Smooth muscle cell (in vitro differentiated cells): Measurements from ENCODE around the gene SYCP2. TPM values are rescaled to one million over a fixed set of nuclear protein-coding genes. Genes with fewer than 3 reads are reported as not detected.

Experiments
- DNase-seq: peaks from one replicate; lab custom pipeline; 2025; ENCODE audit not compliant: unreplicated experiment; lab: John Stamatoyannopoulos, UW
- H2AFZ ChIP-seq: fragments of 200-600 bp; sonication (generic); 2 replicates; pipeline ENCODE4 v1.6.0; 2016; ENCODE audit warnings: antibody characterized with exemption, low read depth, mild to moderate bottlenecking
- H3F3A ChIP-seq: fragments of 200-600 bp; sonication (generic); 2 replicates; pipeline ENCODE4 v1.6.0; 2017; ENCODE audit warnings: antibody characterized with exemption, low read depth
- H3K27ac ChIP-seq: fragments of 200-600 bp; sonication (generic); 2 replicates; pipeline ENCODE4 v1.5.1; 2016; ENCODE audit warnings: low read depth, mild to moderate bottlenecking
- H3K27me3 ChIP-seq: fragments of 200-600 bp; sonication (generic); 2 replicates; pipeline ENCODE4 v1.6.1; 2016; ENCODE audit warnings: low read depth, mild to moderate bottlenecking
- H3K36me3 ChIP-seq: fragments of 200-600 bp; sonication (generic); 2 replicates; pipeline ENCODE4 v1.5.1; 2016; ENCODE audit warnings: low read depth
- H3K4me1 ChIP-seq: fragments of 200-600 bp; sonication (generic); 2 replicates; pipeline ENCODE4 v1.5.1; 2016; ENCODE audit warnings: low read depth
- H3K4me2 ChIP-seq: fragments of 200-600 bp; sonication (generic); 2 replicates; pipeline ENCODE4 v1.6.0; 2016; ENCODE audit warnings: mild to moderate bottlenecking
- H3K4me3 ChIP-seq: fragments of 200-600 bp; sonication (generic); 2 replicates; pipeline ENCODE4 v1.5.1; 2016; ENCODE audit warnings: mild to moderate bottlenecking
- H3K79me2 ChIP-seq: fragments of 200-600 bp; sonication (generic); 2 replicates; pipeline ENCODE4 v1.6.0; 2016; ENCODE audit warnings: low read depth, mild to moderate bottlenecking
- H3K9ac ChIP-seq: fragments of 200-600 bp; sonication (generic); 2 replicates; pipeline ENCODE4 v1.6.0; 2016; ENCODE audit warnings: low read depth
- H3K9me3 ChIP-seq: fragments of 200-600 bp; sonication (generic); replicated peaks from 2 replicates; pipeline ENCODE4 v1.5.1; 2016; ENCODE audit warnings: low read depth
- H4K20me1 ChIP-seq: fragments of 200-600 bp; sonication (generic); 2 replicates; pipeline ENCODE4 v1.6.0; 2016; ENCODE audit warnings: low read depth
- CTCF ChIP-seq: fragments of 200-600 bp; sonication (generic); IDR thresholded peaks from 2 replicates; pipeline ENCODE4 v1.5.1; 2017; ENCODE audit warnings: borderline replicate concordance, mild to moderate bottlenecking, antibody characterized with exemption; ENCODE audit not compliant: insufficient read depth, poor library complexity, severe bottlenecking
- WGBS: methylation state at CpG from one replicate; pipeline ENCODE4 v1.1.7; 2016; ENCODE audit warnings: low lambda C conversion rate; 5-methylcytosine and 5-hydroxymethylcytosine counted together
- polyA plus RNA-seq: library from polyadenylated mRNA; unstranded; fragments of >200 nt; fragmentation: Nextera tagmentation; extraction: Ambion mirVana; gene quantifications from 2 replicates; pipeline ENCODE4 v1.2.1, GENCODE V29; 2016
- total RNA-seq: library from RNA; depleted of rRNA; stranded (reverse); fragments of >200 nt; gene quantifications from 2 replicates; pipeline ENCODE4 v1.2.3, GENCODE V29; 2014

Gene SYCP2
- total and polyA plus RNA-seq, 2 experiments from 2014 or later, result 0.42 to 0.54 TPM

GRCh38 chr20:59850018-59850641, 83.3 kb downstream of the SYCP2 start:
- TF ChIP-seq CTCF, result peak; percentile 58
- Histone ChIP-seq H3K27me3 (no peaks in the 10 kb centered on the region), H3K4me3 (no peak overlapping the region), H3K79me2 (no peaks in the 10 kb centered on the region), H3K4me2 (no peak overlapping the region), H3K9ac (no peak overlapping the region), H3K4me1 (no peaks in the 10 kb centered on the region), H2AFZ (no peak overlapping the region), H3K9me3 (no peaks in the 10 kb centered on the region), H3K36me3 (no peaks in the 10 kb centered on the region), H4K20me1 (no peaks in the 10 kb centered on the region), H3K27ac (no peak overlapping the region), H3F3A (no peaks in the 10 kb centered on the region)
- 53% methylated on average over 7 of the region's 7 CpGs for WGBS
- no peak for DNase-seq

DNA sequence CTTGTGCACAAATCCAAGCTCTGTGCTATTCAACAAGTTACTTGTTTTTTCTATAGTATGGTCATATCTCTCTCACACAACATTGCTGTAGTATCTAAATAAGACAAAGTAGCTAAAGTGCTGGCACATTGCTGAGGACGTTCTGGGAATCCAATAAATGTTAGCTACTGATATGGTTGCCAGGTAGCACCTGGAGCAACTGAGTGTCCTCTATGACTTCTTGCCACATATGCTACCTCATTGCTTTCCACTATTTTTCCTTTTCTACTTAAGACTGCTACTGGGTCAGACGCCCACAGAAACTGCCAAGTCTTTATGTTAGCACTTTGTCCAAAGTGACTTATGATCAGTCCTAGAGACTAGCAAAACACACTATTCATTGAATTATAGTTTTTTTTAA, 85.3 kb downstream of the SYCP2 start:
- Histone ChIP-seq H3K79me2 (no peaks in the 10 kb centered on the region), H3K4me3 (no peak overlapping the region), H3K27me3 (no peaks in the 10 kb centered on the region), H4K20me1 (no peaks in the 10 kb centered on the region), H3K36me3 (no peaks in the 10 kb centered on the region), H3K4me1 (no peaks in the 10 kb centered on the region), H3K9me3 (no peaks in the 10 kb centered on the region), H3K9ac (no peak overlapping the region), H3F3A (no peaks in the 10 kb centered on the region), H3K4me2 (no peak overlapping the region), H2AFZ (no peak overlapping the region), H3K27ac (no peak overlapping the region)
- 65% methylated on average over 2 of the region's 2 CpGs for WGBS
- no peak for TF ChIP-seq CTCF
- no peak for DNase-seq

DNA sequence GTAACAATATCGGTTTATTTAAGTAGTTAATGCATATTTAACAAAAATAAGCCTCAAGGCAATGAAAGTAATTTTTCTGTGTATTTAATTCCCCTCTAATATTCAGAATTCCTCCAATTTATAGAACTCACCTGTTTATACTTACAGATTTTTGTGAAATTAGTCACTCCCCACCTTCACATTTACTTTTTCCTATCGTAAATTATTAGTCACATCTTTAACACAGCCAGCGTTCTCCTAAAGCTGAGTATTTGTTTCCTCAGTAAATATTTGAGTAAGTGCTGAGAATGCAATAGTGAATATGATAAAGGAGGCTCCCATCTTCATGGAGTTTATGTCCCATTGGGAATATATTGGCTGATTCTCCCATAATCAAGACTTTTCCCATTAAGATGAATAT, 88.0 kb downstream of the SYCP2 start:
- H3K79me2 ChIP-seq, result no peaks in the 10 kb centered on the region
- H3K27me3 ChIP-seq, result peaks cover 5% of the 10 kb centered on the region
- H4K20me1 ChIP-seq, result no peaks in the 10 kb centered on the region
- 86% methylated on average over 3 of the region's 3 CpGs for WGBS
- DNase-seq, result no peak
- no peaks in the 10 kb centered on the region for H3K36me3 ChIP-seq
- no peak overlapping the region for H3K27ac ChIP-seq
- TF ChIP-seq CTCF, result no peak
- no peak overlapping the region for H2AFZ ChIP-seq
- H3K9me3 ChIP-seq, result no peaks in the 10 kb centered on the region
- H3K9ac ChIP-seq, result no peak overlapping the region
- no peaks in the 10 kb centered on the region for H3F3A ChIP-seq
- no peak overlapping the region for H3K4me2 ChIP-seq
- H3K4me1 ChIP-seq, result no peaks in the 10 kb centered on the region
- no peak overlapping the region for H3K4me3 ChIP-seq

- peaks cover 7% of the 10 kb centered on the region for H3K4me1 ChIP-seq
- no peak for TF ChIP-seq CTCF
- no peak overlapping the region for H3K27ac ChIP-seq
- no peak overlapping the region for H2AFZ ChIP-seq
- H3K9ac ChIP-seq, result no peak overlapping the region
- H3K27me3 ChIP-seq, result peaks cover 16% of the 10 kb centered on the region
- DNase-seq, result no peak
- H3F3A ChIP-seq, result no peaks in the 10 kb centered on the region
- H4K20me1 ChIP-seq, result no peaks in the 10 kb centered on the region
- no peak overlapping the region for H3K4me3 ChIP-seq
- 81% methylated on average over 5 of the region's 5 CpGs for WGBS
- no peaks in the 10 kb centered on the region for H3K9me3 ChIP-seq
- H3K4me2 ChIP-seq, result no peak overlapping the region
- H3K79me2 ChIP-seq, result no peaks in the 10 kb centered on the region
- no peaks in the 10 kb centered on the region for H3K36me3 ChIP-seq
Observed at GRCh38 chr20:59839400-59839799, 94.0 kb downstream of the SYCP2 start.
